ENCODE data around the gene SHROOM3.

DNA sequence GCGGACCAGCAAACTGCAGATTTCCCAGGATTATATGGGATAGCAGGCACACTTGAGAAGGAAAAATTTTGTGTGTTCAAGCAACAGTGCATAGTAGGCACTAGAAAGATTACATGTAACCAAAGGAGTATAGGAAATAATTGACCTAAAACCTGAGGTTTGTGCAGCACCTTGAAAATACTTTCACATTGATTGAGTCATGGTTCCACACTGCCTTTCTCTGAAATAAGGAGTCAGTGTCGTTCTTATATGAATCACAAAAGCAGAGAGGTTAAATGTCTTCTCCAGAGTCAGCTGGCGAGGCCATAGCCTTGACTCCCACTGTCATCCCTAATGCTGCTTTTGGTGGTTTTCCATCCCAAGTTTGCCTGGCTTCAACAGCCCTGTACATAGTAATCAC lies 324.0 kb downstream of the SHROOM3 start:
- TF ChIP-seq, protein P1, sequence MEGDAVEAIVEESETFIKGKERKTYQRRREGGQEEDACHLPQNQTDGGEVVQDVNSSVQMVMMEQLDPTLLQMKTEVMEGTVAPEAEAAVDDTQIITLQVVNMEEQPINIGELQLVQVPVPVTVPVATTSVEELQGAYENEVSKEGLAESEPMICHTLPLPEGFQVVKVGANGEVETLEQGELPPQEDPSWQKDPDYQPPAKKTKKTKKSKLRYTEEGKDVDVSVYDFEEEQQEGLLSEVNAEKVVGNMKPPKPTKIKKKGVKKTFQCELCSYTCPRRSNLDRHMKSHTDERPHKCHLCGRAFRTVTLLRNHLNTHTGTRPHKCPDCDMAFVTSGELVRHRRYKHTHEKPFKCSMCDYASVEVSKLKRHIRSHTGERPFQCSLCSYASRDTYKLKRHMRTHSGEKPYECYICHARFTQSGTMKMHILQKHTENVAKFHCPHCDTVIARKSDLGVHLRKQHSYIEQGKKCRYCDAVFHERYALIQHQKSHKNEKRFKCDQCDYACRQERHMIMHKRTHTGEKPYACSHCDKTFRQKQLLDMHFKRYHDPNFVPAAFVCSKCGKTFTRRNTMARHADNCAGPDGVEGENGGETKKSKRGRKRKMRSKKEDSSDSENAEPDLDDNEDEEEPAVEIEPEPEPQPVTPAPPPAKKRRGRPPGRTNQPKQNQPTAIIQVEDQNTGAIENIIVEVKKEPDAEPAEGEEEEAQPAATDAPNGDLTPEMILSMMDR (IDR thresholded peaks at IDR 0.05), result no peak
- no peak for TF ChIP-seq POLR2A (IDR thresholded peaks at IDR 0.05)

Measured in Peyer's patch (tissue), 4 donors.